ENCODE data around the gene CDAN1.
A peak's percentile ranks its signal among the peaks of the same experiment; 100 is the strongest.

The CDAN1 gene

DNA sequence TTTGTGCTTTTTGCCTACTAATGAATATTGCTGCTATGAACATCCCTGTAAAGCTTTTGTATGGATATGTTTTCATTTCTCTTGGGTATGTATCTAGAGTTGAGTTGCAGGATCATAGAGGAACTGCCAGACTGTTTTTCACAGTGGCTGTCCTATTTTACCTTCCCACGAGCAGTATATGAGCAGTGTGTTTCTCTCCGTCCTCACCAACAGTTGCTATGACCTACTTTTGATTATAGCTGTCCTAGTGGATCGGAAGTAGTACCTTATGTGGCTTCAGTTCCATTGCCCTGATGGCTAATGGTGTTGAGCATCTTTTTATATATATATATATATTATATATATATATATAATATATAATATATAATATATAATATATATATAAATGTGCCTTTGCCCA, 25.2 kb downstream of the CDAN1 start:
- DNase-seq (ENCODE audit: low read depth) = no peak

DNA sequence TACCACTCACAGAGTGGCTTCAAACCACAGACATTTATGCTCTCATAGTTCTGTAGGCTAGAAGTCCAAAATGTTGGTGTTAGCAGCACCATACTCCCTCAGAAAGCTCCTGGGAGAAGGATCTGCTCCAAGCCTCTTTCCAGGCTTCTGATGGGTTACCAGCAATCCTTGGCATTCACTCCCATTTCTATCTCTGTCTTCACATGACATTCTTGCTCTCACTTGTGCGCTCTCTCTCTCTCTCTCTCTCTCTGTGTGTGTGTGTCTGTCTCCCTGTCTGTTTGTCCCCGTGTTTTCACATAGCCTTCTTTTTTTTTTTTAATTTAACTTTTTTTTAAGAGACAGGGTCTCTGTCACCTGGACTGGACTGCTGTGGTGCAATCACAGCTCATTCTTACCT, 26.3 kb downstream of the CDAN1 start:
- DNase-seq (ENCODE audit: low read depth) = peak; percentile 13

DNA sequence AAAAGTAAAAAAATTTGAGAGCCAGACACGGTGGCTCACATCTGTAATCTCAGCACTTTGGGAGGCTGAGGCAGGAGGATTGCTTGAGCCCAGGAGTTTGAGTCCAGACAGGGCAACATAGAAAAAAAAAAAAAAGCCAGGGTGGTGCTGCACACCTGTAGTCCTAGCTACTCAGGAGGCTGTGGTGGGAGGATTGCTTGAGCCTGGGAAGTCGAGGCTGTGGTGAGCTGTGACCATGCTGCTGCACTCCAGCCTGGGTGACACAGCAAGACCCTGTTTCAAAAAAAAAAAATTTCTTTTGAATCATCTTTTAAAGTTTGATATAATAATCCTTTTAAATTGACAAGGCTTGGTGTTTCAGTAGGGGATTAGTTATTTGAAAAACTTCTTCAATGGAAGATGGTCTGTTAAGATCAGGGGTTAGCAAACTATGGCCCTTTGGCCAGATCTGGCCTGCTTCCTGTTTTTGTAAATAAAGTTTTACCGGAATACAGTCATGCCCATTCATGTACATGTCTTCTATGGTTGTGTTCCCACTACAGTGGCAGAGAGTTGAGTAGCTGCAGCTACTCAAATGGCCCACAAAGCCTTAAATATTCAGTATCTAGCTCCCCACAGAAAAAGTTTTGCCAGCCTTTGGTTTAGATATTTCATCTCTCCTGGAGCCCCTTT, 28.9 kb downstream of the CDAN1 start:
- no peak for DNase-seq (ENCODE audit: low read depth)

DNA sequence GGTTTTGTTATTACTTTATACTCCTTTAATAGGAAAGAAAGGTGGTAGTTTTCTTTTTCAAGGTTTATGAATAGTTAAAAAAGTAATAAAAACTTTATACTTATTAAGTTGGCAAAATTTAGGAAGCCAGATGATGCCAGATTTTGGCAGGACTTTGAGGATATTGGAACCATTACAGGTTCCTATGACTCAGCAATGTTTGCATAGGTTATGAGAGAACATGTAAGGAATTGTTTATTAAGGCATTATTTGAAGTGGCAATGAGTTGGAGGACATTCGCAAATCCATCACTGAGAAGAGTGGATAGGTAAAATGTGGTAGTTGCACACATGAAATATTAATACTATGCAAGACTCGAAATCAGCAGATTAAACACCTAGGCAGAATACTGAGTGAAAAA, 29.9 kb downstream of the CDAN1 start:
- peak; percentile 15 for DNase-seq (ENCODE audit: low read depth)

DNA sequence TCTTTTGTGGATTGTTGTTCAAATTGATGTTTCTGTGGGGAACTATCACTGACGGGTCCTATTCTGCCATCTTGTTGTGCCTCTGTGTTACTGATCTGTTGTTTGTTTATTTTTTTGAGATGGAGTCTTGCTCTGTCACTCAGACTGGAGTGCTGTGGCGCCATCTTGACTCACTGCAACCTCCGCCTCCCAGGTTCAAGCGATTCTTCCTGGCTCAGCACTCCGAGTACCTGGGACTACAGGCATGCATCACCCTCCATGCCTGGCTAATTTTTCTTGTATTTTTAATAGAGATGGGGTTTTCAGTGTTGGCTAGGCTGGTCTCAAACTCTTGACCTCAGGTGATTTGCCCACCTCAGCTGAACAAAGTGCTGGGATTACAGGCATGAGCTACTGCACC, 31.6 kb downstream of the CDAN1 start:
- no peak for DNase-seq (ENCODE audit: low read depth)

DNA sequence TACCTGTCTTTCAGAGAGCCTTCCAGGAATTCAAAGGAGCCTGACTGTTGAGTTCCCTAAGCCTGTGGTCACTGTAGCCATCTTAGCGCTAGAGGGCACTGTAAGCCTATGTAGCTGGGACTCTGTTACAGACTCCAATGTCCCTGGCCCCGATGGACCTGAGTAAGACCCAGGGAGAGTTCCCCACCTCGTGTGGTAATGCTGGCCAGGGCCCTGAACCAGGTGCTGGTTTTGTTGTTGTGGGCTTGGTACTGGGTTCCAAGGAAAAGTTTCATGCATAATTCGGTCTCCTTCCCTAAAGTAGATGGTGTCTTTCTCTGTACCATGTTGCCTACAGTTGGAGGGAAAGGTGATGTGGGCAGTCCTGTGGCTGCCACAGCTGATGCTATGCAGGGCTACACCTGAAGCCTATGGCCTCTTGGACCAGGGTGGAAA, 32.4 kb downstream of the CDAN1 start:
- peak; percentile 75 for DNase-seq (ENCODE audit: low read depth)

DNA sequence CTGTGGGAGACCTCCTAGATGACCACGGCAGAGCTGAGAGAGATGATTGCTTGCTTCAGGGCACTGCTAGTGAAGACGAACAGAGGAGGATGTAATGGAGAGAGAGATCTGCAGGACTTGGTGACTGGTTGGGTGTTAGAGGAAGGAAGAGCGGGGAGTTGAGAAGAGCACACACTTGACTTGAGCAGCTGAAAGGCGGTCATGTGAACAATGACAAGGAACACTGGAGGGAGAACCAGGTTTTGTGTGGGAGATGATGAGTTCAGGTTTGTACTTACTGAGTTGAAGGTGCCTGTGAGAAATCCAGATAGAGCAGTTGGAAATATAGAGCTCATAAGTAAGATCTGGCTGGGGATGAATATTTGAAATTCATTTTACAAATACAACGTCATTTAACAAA, 40.3 kb downstream of the CDAN1 start:
- DNase-seq (ENCODE audit: low read depth) = no peak

DNA sequence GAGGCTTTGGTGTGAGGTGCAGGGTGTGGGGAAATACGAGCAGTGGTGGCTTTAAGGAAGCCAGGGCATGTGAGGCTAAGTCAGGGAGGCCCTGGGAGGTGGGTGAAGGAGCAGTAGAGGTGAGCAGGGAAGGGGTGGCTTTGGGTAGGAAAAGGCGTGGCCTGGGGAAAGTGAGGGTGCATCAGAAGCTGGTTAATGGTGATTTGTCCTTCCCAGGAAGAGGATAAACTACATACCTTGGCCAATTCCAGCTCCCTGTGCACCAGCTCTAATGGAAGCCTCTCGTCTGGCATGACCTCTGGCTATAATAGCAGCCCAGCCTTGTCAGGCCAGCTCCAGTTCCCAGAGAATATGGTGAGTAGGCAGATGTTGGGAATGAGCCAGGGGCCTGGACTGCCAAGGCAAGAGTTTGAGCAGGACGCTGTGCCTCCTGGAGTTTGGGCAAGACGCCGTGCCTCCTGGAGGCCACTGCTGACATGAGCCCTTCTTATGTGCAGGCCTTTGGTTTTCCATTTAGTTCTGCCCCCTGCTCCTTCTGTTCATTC, 41.3 kb downstream of the CDAN1 start:
- DNase-seq (ENCODE audit: low read depth) = no peak

DNA sequence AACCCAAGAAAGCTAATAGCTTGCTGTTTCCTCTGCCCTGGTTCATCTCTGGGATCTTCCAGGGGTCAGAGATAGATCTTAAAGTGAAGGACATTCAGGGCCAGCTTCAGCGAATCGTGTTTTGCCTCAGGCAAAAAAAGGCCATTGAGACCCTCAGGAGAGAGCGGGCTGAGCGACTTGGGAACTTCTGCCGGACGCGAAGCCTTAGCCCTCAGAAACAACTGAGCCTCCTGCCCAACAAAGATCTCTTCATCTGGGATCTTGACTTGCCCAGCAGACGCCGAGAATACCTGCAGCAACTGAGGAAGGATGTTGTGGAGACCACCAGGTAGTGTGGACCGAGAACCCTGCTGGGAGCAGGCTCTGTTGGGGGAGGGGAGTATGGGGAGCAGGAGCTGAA, 42.5 kb downstream of the CDAN1 start:
- DNase-seq (ENCODE audit: low read depth) = no peak

DNA sequence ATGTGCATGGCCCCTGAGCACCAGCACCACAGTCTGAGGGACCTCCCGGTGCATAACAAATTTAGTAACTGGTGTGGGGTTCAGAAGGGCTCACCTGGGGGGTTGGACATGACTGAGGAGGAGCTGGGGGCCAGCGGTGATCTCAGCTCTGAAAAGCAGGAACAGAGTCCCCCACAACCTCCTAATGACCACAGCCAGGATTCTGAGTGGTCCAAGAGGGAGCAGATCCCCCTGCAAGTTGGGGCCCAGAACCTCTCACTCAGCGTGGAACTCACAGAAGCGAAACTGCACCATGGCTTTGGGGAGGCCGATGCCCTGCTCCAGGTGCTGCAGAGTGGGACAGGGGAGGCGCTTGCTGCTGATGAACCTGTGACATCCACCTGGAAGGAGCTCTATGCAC, 43.0 kb downstream of the CDAN1 start:
- no peak for DNase-seq (ENCODE audit: low read depth)

DNA sequence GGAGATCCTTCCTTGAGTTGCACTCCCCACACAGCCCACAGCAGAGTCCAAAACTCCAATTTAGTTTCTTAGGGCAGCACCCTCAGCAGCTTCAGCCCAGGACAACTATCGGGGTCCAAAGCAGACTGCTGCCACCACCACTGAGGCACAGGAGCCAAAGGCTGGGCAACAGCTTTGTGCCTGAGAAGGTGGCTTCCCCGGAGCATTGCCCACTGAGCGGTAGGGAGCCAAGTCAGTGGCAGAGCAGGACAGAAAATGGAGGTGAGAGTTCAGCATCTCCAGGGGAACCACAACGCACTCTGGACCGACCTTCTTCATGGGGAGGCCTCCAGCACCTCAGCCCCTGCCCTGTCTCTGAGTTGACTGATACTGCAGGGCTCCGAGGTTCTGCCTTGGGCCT, 43.4 kb downstream of the CDAN1 start:
- no peak for DNase-seq (ENCODE audit: low read depth)

DNA sequence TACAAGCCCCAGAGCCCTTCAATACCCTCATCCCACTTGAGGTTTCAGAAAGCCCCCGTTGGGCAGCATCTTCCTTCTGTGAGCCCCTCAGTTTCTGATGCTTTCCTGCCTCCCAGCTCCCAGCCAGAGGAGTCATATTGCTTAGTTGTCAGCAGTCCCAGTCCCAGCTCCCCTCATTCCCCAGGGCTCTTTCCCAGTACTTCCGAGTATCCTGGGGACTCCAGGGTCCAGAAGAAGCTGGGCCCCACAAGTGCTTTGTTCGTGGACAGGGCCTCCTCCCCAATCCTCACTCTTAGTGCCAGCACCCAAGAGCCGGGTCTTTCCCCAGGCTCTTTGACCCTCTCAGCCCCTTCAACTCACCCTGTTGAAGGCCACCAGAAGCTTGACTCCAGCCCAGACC, 43.9 kb downstream of the CDAN1 start:
- DNase-seq (ENCODE audit: low read depth) = no peak

DNA sequence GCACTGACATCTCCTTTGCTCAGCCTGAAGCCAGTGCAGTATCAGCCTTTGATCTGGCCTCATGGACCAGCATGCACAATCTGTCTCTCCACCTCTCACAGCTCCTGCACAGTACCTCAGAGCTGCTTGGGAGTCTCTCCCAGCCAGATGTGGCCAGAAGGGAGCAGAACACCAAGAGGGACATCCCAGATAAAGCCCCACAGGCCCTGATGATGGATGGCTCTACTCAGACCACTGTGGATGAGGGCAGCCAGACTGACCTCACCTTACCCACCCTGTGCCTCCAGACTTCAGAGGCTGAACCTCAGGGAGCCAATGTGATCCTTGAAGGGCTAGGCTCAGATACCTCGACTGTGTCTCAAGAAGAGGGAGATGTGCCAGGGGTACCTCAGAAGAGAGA, 44.4 kb downstream of the CDAN1 start:
- no peak for DNase-seq (ENCODE audit: low read depth)

DNA sequence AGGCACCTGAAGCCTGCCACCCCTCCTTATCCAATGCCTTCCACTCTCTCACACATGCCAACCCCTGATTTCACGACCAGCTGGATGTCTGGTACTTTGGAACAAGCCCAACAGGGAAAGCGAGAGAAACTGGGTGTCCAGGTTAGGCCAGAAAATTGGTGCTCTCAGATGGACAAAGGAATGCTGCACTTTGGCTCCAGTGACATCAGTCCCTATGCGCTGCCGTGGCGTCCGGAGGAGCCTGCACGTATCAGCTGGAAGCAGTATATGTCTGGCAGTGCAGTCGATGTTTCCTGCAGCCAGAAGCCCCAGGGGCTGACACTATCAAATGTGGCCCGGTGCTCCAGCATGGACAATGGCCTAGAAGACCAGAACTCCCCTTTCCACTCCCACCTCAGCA, 45.2 kb downstream of the CDAN1 start:
- DNase-seq (ENCODE audit: low read depth) = no peak

DNA sequence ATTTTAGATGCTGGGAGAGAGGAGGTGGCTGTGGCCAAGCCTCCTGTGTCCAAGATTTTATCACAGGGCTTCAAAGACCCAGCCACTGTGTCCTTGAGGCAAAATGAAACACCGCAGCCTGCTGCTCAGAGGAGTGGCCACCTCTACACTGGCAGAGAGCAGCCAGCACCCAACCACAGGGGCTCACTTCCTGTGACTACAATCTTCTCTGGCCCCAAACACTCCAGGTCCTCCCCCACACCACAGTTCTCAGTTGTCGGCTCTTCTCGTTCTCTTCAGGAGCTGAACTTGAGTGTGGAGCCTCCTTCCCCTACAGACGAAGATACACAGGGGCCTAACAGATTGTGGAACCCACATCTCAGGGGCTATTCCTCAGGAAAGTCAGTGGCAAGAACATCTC, 45.6 kb downstream of the CDAN1 start:
- no peak for DNase-seq (ENCODE audit: low read depth)

DNA sequence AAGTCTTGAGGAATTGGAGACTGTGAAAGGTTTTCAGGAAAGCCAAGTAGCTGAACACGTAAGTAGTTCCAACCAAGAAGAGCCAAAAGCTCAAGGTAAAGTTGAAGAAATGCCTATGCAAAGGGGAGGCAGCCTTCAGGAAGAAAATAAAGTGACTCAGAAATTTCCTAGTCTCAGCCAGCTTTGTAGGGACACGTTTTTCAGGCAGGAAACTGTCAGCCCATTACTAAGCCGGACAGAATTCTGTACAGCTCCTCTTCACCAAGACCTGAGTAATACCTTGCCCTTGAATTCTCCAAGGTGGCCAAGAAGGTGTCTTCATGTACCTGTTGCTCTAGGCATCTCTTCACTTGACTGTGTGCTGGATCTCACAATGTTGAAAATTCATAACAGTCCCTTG, 48.6 kb downstream of the CDAN1 start:
- no peak for DNase-seq (ENCODE audit: low read depth)

DNA sequence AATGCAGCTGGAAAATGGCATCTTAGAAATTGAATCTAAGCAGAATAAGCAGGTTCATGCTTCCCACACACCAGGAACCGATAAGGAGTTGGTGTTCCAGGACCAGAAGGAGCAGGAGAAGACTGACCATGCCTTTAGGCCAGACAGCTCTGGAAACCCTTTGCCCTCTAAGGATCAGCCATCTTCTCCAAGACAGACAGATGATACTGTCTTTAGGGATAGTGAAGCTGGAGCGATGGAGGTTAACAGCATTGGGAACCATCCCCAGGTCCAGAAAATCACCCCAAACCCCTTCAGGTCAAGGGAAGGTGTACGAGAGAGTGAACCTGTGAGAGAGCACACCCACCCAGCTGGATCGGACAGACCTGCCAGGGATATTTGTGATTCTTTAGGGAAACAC, 49.2 kb downstream of the CDAN1 start:
- no peak for DNase-seq (ENCODE audit: low read depth)

DNA sequence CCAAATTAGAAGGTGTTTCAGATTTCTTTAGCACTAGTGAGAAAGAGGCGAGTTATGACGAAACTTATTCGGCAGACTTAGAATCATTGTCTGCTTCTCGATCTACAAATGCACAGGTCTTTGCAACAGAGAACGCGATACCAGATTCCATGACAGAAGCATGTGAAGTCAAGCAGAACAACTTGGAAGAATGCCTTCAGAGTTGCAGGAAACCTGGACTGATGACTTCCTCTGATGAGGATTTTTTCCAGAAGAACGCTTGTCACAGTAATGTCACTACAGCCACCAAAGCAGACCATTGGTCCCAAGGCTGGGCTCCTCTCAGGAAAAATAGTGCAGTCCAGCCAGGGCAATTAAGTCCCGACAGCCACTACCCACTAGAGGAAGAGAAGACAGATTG, 50.6 kb downstream of the CDAN1 start:
- no peak for DNase-seq (ENCODE audit: low read depth)

DNA sequence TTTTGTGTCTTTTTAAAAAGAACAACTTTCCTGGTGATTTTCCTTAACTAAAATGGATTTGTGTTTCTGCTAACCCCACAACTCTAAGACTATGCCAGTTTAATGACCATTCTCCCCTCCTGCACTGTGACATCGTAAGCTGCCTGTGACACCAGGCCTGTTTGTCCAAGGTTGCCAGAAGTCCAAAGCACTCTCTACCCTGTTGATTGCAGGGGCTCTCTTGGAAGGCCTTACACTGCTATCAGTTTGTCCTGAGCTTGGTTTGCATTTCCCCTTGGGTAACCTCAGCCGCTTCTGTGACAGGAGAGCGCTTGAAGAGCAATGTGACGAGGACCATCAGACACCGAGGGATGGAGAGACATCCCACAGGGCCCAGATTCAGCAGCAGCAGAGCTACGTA, 55.8 kb downstream of the CDAN1 start:
- no peak for DNase-seq (ENCODE audit: low read depth)

DNA sequence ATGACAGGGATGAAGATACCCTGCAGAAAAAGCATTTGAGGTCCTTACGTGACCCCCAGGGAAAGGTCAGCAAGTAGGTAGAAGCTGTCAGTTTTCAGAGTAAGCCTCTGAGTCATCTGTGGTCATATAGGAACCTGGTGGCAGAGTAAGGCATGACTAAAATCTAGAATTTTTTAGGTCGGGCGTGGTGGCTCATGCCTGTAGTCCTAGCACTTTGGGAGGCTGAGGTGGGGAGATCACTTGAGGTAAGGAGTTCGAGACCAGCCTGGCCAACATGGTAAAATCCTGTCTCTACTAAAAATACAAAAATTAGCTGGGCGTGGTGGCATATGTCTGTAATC, 56.8 kb downstream of the CDAN1 start:
- peak; percentile 19 for DNase-seq (ENCODE audit: low read depth)

DNA sequence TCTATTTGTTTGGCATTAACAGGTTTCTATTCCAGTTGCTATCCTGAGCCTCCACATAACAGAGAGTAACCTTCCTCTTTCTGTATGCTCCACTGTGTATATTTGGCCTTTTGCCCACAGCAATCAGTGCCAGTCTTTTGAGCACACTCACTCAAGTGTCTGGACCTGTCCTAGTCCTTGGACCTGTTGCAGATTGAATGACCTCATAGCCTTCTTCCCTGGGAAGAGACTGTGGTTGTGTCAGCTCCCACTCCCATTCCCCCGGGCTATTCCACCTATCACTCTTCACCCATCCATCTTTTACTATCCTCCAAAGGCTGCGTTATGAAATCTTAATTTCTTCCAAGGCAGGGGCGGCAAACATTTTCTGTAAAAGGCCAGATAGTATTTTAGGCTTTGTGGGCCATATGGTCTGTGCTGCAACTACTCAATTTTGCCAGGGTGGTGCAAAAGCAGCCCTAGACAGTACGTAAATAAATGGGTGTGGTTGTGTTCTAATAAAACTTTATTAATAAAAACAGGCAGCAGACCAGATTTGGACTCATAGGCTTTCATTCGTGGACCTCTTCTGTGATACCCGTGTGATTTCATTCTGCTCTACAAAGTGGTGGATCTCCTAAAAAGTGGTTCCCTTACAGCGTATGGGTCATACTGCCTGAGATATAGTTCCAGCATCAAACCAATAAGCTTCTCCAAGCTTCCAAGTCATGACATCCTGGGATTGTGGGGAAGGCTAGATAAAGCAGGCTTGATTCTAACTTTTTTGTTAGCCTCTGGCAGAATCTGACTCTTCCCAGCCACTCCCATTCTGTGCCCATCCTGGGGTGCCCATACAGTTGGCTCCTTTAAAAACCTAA, 57.4 kb downstream of the CDAN1 start:
- peak; percentile 4 for DNase-seq (ENCODE audit: low read depth)

DNA sequence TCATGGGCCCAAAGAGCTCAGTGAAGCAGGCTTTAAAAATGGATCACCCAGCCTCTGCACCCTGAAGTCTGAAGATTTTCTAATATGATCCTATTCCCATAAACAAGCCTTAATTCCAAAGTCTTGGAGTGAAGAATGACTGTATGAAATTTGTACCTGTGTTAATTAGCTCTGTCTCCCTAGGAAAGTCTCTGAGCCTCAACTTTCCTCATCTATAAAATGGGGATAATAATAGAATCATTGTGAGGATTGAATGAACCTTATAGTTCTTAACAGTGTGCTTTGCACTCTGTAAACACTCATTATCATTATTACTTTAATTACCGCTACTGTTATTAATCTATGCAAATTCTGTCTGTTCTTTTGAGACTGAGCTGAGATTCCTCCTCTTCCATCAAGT, 61.9 kb downstream of the CDAN1 start:
- DNase-seq (ENCODE audit: low read depth) = no peak

DNA sequence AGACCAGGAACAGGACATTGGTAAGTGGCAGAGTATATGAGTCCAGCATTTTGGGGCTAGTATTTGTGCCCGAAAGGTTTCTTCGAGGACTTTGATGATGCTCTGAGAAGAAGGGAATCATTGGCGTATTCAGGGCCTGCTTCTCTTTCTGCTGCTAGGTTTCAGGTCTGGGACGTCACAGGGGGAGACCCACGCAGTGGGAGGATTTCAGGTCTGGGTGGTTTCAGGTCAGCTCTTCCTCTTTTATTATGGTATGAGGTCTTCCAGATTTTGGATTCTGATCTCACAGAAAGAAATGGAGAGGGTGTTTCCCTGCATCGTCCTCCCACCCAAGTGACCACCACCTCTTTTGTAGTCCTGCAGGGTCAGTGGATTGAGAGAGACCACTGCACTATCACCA, 62.5 kb downstream of the CDAN1 start:
- DNase-seq (ENCODE audit: low read depth) = no peak
